Choroid plexus epithelial cell (primary cell): ENCODE data around the gene ACBD3.

ENCODE experiments used
- DNase-seq: peaks from one replicate; pipeline ENCODE4 v3.0.0-alpha.2; 2010; ENCODE audit warnings: low read depth
- H3K4me3 ChIP-seq: 2 replicates; pipeline ENCODE4 v1.5.1; 2011; ENCODE audit warnings: low read depth, mild to moderate bottlenecking, control low read depth, low read length, moderate library complexity
- CTCF ChIP-seq: conservative IDR thresholded peaks from 2 replicates; pipeline ENCODE4 v1.5.1; 2011; ENCODE audit warnings: low read depth, mild to moderate bottlenecking, control low read depth, inconsistent platforms, low read length, moderate library complexity

Gene ACBD3

GRCh38 chr1:226107471-226108460, 78.8 kb downstream of the ACBD3 start:
- no peak for DNase-seq
- no peak for TF ChIP-seq CTCF

GRCh38 chr1:226104671-226105121, 81.8 kb downstream of the ACBD3 start:
- H3K4me3 ChIP-seq = no peak overlapping the region
- DNase-seq = peak; percentile 42

More at GRCh38 chr1:226107471-226108460, 78.8 kb downstream of the ACBD3 start:
- H3K4me3 ChIP-seq = no peak overlapping the region

GRCh38 chr1:226100436-226101391, 85.8 kb downstream of the ACBD3 start:
- H3K4me3 ChIP-seq = peak overlapping the region; percentile 45
- peak; percentile 53 for DNase-seq
- no peak for TF ChIP-seq CTCF

More at GRCh38 chr1:226104671-226105121, 81.8 kb downstream of the ACBD3 start:
- TF ChIP-seq CTCF = no peak

GRCh38 chr1:226098870-226099835, 87.4 kb downstream of the ACBD3 start:
- DNase-seq = no peak
- no peak overlapping the region for H3K4me3 ChIP-seq
- TF ChIP-seq CTCF = no peak

- DNase-seq = peak; percentile 51
- no peak overlapping the region for H3K4me3 ChIP-seq
- TF ChIP-seq CTCF = no peak
These were observed 88.5 kb downstream of the ACBD3 start for GRCh38 chr1:226097866-226098625.
